ENCODE measurements around the gene ZNF516. TPM values are rescaled to one million over a fixed set of nuclear protein-coding genes. Genes with fewer than 3 reads are reported as not detected.

Gene ZNF516
- total RNA-seq, 1 experiment from 2014 or later, result 22.6 TPM

- peaks cover 0 to 5% (median 0%) of the 10 kb centered on the region in 3 experiments; a peak in 1 of 7 replicates for H3K36me3 Mint-ChIP-seq (ENCODE audit: insufficient read depth in 1 of 3, low read depth in 3 of 3)
- Histone ChIP-seq H3K27me3 (ENCODE audit: insufficient read depth, low read length) (no peaks in the 10 kb centered on the region; the same call in 1 of the 2 replicates), H3K23me2 (ENCODE audit: insufficient read length, low read depth, low read length, poor library complexity, severe bottlenecking) (peaks cover 11% of the 10 kb centered on the region), H3K14ac (ENCODE audit: insufficient read depth, low read length) (peak overlapping the region; percentile 0; the same call in 1 of the 2 replicates), H3K4me2 (ENCODE audit: insufficient read depth, insufficient read length, low read length) (peak overlapping the region; percentile 84), H3K9me3 (ENCODE audit: control insufficient read depth, low read depth, low read length) (no peaks in the 10 kb centered on the region), H2BK5ac (ENCODE audit: insufficient read length, low read length) (no peak overlapping the region), H4K8ac (replicated peaks; ENCODE audit: insufficient read length, low read depth, low read length) (no peak overlapping the region), H3K4ac (ENCODE audit: low read depth, low read length) (no peak overlapping the region), H2BK120ac (ENCODE audit: low read depth, low read length, poor library complexity, severe bottlenecking) (no peak overlapping the region), H3K23ac (ENCODE audit: insufficient read length, low read depth, low read length) (no peak overlapping the region), H3K79me1 (ENCODE audit: insufficient read depth, low read depth, low read length, poor library complexity, severe bottlenecking) (no peaks in the 10 kb centered on the region), H2BK20ac (ENCODE audit: low read depth, low read length, poor library complexity, severe bottlenecking) (no peak overlapping the region), H3K79me2 (ENCODE audit: insufficient read depth, low read length) (no peaks in the 10 kb centered on the region; the same call in 1 of the 2 replicates), H2AFZ (ENCODE audit: low read length) (no peak overlapping the region), H3K27ac (ENCODE audit: insufficient read length, low read depth, low read length) (no peak overlapping the region), H4K91ac (ENCODE audit: insufficient read length, low read depth, low read length) (no peak overlapping the region), H3K4me1 (ENCODE audit: insufficient read depth, low read length) (peaks cover 2% of the 10 kb centered on the region; the same call in 1 of the 2 replicates), H3K56ac (ENCODE audit: insufficient read length, low read depth, low read length) (no peak overlapping the region), H4K20me1 (ENCODE audit: control insufficient read depth, insufficient read depth, insufficient read length) (no peaks in the 10 kb centered on the region), H3K9ac (ENCODE audit: extremely low read depth, insufficient read length, low read length) (peak overlapping the region; percentile 39), H2BK12ac (ENCODE audit: insufficient read length, low read depth, low read length) (no peak overlapping the region), H4K5ac (ENCODE audit: insufficient read length, low read depth, low read length) (no peak overlapping the region), H2AK5ac (ENCODE audit: insufficient read length, low read length) (no peak overlapping the region), H2BK15ac (ENCODE audit: low read depth, low read length) (no peak overlapping the region), H3T11ph (ENCODE audit: low read length) (no peak overlapping the region), H3K18ac (ENCODE audit: insufficient read length, low read depth, low read length) (no peak overlapping the region)
- peak overlapping the region; percentile 62 to 77 for H3K4me3 Mint-ChIP-seq
- peak; percentile 27 for DNase-seq
- H3K4me1 Mint-ChIP-seq, result peaks cover 59 to 75% of the 10 kb centered on the region in 2 experiments
- TF ChIP-seq CTCF (conservative IDR thresholded peaks at IDR 0.05), result no peak
- no peak overlapping the region for H3K27ac Mint-ChIP-seq
- WGBS (ENCODE audit: extremely low coverage, insufficient read length, low lambda C conversion rate), result no CpG with 5 or more reads among the region's 28 CpGs
- no peaks in the 10 kb centered on the region for H3K9me3 Mint-ChIP-seq
- H3K27me3 Mint-ChIP-seq (ENCODE audit: low read depth), result peaks cover 16% of the 10 kb centered on the region
Observed at GRCh38 chr18:76451396-76452331, 43.4 kb downstream of the ZNF516 start.

Data from H9 (cell line).